ENCODE results near the gene COL4A6.

DNA sequence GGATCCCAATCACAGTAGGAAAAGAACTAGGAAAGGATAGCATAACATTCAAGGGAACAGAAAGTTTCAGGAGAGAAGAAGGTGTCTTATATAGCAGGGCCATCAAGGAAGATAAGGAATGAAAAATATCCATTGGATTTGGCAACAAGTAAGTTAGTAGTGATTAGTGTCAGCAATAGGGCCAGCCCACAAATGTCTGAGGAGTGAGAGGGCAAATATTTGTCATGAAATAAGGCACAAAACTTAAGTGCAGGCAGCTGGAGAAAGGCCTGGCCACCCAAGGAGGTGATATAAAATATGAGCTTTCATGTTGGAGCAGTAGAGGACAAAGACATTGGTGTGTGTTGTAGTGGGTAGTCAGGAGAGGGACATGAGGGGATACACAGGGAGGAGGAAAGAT, 132.1 kb downstream of the COL4A6 start:
- TF ChIP-seq JUND (IDR thresholded peaks at IDR 0.05) (no peak), YY1 (IDR thresholded peaks at IDR 0.05) (no peak)
- TF ChIP-seq, protein P1, sequence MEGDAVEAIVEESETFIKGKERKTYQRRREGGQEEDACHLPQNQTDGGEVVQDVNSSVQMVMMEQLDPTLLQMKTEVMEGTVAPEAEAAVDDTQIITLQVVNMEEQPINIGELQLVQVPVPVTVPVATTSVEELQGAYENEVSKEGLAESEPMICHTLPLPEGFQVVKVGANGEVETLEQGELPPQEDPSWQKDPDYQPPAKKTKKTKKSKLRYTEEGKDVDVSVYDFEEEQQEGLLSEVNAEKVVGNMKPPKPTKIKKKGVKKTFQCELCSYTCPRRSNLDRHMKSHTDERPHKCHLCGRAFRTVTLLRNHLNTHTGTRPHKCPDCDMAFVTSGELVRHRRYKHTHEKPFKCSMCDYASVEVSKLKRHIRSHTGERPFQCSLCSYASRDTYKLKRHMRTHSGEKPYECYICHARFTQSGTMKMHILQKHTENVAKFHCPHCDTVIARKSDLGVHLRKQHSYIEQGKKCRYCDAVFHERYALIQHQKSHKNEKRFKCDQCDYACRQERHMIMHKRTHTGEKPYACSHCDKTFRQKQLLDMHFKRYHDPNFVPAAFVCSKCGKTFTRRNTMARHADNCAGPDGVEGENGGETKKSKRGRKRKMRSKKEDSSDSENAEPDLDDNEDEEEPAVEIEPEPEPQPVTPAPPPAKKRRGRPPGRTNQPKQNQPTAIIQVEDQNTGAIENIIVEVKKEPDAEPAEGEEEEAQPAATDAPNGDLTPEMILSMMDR (IDR thresholded peaks at IDR 0.05; ENCODE audit: low read depth, low read length, missing input control), result no peak
- TF ChIP-seq, protein P2, sequence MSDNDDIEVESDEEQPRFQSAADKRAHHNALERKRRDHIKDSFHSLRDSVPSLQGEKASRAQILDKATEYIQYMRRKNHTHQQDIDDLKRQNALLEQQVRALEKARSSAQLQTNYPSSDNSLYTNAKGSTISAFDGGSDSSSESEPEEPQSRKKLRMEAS (IDR thresholded peaks at IDR 0.05), result no peak
- TF ChIP-seq, protein P3, sequence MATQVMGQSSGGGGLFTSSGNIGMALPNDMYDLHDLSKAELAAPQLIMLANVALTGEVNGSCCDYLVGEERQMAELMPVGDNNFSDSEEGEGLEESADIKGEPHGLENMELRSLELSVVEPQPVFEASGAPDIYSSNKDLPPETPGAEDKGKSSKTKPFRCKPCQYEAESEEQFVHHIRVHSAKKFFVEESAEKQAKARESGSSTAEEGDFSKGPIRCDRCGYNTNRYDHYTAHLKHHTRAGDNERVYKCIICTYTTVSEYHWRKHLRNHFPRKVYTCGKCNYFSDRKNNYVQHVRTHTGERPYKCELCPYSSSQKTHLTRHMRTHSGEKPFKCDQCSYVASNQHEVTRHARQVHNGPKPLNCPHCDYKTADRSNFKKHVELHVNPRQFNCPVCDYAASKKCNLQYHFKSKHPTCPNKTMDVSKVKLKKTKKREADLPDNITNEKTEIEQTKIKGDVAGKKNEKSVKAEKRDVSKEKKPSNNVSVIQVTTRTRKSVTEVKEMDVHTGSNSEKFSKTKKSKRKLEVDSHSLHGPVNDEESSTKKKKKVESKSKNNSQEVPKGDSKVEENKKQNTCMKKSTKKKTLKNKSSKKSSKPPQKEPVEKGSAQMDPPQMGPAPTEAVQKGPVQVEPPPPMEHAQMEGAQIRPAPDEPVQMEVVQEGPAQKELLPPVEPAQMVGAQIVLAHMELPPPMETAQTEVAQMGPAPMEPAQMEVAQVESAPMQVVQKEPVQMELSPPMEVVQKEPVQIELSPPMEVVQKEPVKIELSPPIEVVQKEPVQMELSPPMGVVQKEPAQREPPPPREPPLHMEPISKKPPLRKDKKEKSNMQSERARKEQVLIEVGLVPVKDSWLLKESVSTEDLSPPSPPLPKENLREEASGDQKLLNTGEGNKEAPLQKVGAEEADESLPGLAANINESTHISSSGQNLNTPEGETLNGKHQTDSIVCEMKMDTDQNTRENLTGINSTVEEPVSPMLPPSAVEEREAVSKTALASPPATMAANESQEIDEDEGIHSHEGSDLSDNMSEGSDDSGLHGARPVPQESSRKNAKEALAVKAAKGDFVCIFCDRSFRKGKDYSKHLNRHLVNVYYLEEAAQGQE (IDR thresholded peaks at IDR 0.05), result no peak
